Activated naive CD4-positive, alpha-beta T cell treated with anti-CD3 and anti-CD28 coated beads, Interleukin-2, amount 50 U/mL, for 72 hours (primary cell): Measurements from ENCODE around the gene HHEX. TPM values are rescaled to one million over a fixed set of nuclear protein-coding genes. Genes with fewer than 3 reads are reported as not detected.

Experiments used
- total RNA-seq, 2 donors: library from RNA; stranded (reverse); gene quantifications; one replicate each; pipeline ENCODE4 v1.2.3, GENCODE V29; 2022

Gene HHEX
- total RNA-seq, 2 donors from 2014 or later = 0.46 TPM; not detected in 1

Other genes with a start within 250 kb of the HHEX start
- gene IDE, start 115.9 kb upstream of the HHEX start, total RNA-seq = 10 to 100 TPM; 20.7 to 28.7 TPM
- gene KIF11, start 96.8 kb upstream of the HHEX start, total RNA-seq = 10 to 100 TPM; 55.3 to 57.7 TPM
- gene EXOC6, start 158.6 kb downstream of the HHEX start, total RNA-seq = 10 to 100 TPM; 12.1 to 17.6 TPM